Measurements from ENCODE around the gene ENTREP1.

- no peak for TF ChIP-seq CTCF (IDR thresholded peaks at IDR 0.05; ENCODE audit: poor library complexity)
- no peak for TF ChIP-seq EZH2phosphoT487 (IDR thresholded peaks at IDR 0.05; ENCODE audit: low read depth, severe bottlenecking, unreplicated experiment)
- no peak for TF ChIP-seq EZH2 (IDR thresholded peaks at IDR 0.05; ENCODE audit: borderline replicate concordance)
Measured at GRCh38 chr9:69364510-69365150, 39.6 kb downstream of the ENTREP1 start.
